ENCODE measurements around the gene MBD2.
"Not testable (repeated sequence)": the region's sequence is repeated elsewhere in the genome, so short reads cannot be mapped to it uniquely, and the experiment has no call there.

The MBD2 gene

DNA sequence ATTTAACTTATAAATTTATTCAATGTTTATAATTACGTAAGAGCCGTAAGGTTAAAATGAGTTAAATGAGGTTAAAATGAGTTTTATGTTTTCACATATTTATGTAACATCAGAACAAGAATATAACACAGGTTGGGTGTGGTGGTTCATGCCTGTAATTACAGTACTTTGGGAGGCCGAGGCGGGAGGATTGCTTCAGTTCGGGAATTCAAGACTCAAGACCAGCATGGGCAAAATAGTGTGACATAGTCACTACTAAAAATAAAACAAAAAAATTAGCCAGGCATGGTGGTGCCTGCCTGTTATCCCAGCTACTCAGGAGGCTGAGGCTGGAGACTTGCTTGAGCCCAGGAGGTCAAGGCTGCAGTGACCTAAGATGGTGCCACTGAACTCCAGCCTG, 9.3 kb upstream of the MBD2 start:
- no peak for DNase-seq

DNA sequence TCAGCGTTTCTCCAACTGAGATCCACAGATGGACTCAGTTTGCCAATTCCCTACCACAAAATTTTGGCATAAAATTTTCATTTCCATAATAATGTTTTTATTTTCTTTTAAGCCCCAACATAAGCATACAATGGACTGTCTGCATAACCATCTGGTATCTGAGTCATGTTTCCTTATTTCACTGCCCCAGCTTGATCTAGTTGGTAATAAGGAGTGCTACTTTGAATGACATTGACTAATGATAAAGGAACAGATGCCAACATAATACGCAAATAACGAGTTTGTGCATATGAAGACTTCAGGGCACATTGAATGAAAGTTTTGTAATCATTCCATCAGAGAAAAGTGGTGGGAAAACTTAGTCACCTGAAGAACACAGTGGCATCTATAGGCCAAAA, 8.8 kb upstream of the MBD2 start:
- no peak for DNase-seq

DNA sequence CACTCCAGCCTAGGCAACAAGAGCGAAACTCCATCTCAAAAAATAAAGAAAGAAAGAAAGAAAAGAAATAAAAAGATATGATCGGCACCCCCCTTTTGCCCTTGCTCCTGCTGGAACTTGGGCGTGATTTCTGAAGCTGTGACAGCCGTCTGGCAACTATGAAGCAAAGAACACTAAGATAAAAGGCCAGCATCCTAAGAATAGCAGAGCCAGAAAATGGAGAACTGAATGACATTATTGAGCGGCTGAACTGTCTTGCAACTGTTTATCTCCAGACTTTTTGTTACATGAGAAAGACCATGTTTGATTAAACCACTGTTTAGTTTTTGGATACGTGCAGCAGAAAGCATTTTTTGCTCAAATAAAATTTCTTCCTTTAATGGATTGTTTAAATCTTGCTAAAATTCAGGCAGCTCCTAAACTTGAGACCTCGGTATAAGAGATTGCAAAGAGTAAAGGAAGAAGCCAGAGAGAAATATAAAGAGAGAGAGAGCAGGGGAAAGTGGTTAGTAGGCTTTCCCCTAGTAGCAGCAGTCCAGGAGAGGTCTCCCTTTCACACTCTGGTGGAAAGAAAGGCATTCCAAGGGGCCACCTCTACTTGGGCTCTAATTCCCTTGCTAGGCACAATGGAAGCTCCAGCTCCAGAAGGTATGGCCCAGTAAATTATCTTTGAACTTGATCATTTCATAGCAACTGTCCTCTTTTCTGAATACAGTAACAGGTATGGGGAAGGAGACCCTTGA, 8.2 kb upstream of the MBD2 start:
- no peak for DNase-seq

DNA sequence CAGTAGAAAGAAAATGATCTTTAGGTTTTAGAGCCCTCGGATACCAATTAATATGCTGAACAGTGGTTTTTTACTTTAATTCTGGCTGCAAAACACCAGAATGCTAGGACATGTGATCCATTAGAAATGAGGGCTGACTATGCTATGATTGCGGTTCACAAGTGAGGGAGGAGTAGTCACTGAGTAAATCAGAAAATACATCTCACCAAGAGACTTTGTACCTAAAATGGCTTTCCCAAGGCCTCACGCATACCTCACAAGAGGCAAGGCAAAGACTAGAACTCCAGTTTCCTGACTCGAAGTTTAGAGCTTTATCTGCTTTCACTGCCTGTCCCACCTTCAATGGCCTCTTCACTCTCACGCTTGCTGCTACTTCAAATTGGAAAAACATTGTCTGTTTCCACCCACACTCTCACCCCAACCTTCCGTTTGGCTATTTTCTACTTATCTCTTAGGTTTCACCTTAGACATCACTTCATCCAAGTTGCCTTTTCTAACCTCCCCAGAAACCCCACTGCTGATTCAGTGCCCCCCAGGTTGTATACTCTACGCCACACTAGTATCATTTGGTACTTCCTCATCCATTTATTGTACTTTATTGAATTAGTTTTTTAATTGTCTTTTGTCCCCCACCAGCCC, 5.1 kb upstream of the MBD2 start:
- DNase-seq: no peak

DNA sequence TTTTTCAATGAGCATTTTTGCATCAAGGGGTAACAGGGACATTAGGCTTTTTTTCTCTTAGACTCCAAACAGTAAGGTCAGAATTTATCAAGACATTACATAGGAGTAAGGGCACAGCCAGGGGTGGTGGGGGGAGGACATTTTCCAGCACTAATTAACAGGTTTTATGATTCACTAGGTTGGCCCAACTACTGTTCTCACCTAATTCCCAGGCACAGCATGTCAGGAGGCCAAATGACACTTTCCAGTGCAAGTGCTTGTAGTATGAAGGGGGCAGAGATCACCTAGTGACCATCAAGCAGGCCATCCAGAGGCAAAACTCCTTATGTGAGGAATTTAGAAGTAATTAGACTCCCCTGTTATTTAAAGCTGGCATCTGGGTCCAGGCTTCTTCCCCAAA, 3.9 kb upstream of the MBD2 start:
- no peak for DNase-seq

DNA sequence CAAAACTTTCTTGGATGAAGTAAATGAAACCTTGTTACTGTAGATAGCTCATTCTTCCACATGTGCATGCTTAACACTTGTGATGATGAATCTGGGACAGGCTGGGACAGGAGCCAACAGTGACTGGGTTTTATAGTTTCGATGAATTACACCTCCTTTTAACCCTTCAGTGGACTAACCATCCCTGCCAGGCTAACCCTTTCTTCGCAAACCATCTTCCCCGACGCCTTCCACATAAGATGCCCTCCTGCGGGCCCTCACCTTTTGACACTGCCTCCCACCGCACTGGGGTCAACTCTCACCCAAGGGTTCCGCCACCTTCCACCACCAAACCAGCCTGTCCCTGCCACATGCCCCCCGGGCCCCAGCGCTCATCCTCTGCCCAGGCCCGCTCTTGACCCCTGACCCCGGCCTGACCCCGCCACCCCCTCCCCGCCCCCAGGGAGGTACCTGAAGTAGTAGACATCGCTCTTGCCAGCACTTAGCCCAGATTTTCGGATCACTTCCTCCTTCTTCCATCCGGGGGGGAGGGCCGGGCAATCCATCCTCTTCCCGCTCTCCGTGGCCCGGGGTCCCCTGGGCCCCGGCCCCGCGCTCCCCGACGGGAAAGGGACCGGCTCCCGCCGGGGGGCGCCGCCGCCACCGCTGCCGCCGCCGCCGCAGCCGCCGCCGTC, 764 bp downstream of the MBD2 start:
- DNase-seq: peak; percentile 17

DNA sequence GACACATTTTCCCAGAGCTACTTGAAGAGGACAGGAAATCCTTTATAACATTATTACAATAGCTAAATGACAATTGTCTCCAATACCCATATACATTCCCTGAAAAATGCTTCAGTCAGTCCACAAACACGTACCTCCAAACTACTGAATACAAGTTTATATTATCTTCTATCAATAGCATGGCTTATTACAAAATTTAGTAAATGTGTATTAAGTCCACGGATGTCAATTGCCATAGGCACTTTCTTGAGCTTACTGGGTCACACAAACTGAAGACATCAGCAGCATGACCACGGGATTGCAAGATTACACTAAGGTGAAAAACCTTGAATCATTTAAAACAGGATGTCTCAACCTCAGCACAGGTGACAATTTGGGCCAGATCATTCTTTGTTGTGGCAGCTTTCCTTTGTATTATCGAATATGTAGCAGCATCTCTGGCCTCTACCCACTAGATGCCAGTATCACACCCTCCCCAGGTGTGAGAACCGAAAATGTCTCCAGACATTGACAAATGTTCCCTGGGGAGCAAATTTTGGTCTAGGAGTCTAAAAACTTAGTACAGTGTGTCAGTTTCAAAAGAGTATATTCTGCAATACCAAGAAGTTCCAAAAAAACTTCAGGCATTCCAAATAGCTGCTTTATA, 1.4 kb downstream of the MBD2 start:
- no peak for DNase-seq

DNA sequence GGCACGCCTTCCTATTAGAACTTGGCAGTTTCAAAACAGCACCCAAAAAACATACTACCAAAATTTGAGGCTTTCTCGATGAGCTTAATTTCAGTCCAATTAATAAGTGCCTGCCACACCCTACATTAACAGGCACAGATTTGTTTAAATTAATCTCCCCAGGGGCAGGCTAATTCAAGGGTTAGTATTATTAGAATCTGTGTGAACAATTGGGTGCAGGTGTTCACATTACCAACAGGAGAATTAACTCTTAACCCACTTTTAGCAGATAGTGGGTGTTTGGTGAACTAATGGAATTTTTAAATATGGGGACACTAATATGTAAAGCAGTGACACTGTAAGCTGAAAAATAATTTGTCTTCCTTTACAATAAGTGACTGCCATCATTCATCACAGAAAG, 4.1 kb downstream of the MBD2 start:
- DNase-seq: no peak

DNA sequence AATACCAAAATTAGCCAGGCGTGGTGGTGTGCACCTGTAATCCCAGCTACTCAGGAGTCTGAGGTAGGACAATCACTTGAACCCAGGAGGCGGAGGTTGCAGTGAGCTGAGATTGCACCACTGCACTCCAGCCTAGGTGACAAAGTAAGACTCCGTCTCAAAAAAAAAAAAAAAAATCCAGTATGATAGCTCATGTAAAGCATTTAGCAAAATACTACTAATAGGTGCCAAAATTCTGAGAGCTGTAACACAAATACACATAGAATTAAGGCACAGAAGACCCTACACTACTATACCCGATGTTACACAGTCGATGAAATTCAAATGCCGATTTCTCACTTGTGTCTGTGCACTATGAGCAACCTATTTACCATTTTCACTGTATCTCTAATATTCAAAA, 5.7 kb downstream of the MBD2 start:
- DNase-seq: not testable (repeated sequence)

DNA sequence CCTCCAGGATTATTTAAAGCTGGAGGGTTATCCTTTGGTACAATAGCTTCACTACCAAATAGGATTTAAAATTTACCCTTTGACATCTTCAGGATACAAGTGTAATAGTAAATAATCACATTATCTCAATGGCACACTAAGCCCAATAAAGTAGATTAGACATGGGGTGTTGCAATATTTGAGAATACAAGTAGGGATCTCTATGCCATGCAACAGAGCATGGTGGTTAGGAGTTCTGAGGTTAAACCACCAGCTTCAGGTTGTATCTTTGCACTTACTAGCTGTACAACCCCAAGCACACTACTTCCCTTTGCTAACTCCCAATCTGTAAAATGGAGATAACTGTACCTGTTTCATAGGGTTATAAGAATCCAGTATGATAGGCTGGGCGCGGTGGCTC, 6.2 kb downstream of the MBD2 start:
- DNase-seq: no peak

DNA sequence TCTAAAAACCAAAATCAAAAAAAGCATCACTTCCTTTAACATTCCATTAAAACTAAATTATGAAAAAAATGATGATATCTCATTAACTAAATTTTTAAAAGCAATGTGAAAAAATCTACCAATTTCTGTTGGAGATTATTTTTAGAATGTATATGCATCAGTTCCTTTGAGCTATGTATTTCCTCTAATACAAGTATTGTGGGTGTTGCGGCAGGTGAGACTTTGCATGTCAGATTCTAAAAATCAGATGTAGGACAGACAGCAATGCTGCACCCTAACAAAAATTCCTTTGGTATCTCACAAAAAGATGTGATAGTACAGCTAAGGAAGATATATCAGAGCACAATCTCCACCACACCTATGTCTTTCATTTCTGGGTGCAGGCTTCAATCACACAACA, 6.8 kb downstream of the MBD2 start:
- DNase-seq: no peak

DNA sequence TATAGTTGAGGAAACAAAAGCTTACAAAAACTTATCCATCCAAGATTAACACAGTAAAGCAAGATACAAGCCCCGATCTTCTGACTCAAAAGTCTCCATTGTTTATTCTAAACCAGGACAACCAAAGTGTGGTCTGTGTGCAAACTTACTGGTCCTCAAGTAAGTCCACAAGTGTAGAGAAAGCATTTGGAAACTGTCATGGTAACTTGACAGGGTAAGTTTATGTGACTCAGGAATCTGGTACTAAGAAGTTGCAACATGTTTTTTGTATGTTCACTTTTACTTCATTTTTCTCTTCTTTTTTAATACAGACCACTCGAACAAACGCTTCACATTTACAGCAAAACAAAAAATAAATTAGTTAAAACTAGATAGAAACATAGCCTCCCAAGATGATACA, 9.4 kb downstream of the MBD2 start:
- no peak for DNase-seq

DNA sequence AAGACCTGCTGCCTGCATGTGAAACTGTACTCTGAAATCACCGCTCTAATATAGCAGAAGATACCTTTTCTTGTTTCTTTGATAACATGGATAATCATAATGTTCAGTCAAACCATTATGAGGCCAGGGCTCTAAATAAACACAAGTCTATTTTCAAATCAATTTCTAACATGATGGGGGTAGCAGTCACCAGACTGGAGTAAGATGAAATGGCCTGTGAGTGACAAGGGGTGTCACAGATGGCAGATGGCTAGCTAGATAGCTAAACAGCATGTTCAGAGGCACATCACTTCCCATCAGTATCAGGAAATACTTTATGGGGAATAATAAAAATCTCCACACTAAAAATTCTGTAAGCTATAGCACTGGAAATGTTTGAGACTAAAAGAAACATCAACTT, 14.0 kb downstream of the MBD2 start:
- DNase-seq: no peak

DNA sequence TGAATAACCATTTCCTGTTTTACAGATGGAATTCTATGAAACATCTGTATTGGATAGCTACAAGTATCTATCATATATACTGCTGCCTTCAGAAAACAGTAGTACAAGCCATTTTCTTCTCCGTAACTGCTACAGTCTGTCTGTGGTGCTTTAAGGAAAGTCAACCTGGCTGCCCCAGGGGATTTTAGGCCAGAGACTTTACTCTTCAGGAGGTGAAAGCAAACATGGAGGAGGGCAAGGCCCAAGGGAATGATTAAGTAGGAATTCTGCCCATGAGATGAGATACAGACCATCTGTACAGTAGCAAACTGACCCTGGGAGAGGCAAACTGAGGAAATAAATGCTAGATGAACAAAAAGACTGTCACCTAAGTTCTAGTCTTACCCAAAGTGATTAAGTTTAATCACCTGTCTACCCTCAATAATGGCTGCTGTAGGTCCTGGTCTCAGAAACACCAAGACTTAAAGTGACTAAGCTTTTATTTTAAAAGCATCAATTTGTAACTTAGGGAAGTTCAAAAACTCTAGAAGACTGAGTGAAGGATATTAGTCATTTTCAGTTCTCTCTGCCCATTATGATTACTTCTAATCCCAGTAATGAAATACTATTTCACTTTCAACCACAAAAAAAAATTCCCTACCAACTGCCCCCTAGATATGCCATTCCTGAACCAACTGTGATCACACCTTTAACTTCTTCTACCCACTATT, 14.8 kb downstream of the MBD2 start:
- no peak for DNase-seq

DNA sequence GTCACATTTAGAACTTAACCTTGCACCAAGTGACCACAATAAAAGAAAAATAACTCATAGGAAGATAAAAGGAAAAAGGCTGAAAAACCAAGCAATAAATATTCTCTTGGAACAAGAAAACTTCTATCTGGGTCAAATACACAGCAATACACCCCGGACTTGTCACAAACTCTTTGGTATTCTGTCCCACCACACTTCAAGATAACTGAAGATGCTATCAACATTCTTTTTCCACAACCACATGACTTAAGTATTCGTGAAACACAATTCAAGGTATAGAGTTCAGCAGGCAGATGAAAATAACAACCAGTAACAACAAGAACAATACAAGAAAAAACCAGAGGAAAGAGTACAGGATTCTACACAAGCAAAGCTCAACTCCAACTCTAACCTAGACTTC, 18.0 kb downstream of the MBD2 start:
- no peak for DNase-seq

DNA sequence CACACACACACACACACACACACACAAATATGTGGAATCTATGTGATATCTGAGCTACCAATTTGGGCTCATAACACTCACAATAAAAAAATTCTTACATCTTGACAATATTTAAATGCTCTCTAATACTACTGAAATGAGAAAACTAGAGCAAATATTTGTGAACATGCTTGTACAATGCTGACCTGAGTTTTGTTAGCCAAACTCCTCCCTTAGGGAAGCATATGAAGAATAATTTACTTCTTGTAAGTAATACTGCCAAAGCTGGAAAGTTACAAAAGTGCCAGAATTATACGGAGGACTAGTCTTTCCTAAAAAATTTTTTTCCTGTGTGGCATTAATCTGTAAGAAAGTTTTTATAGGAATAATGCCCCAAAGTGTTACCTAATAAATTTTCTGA, 18.5 kb downstream of the MBD2 start:
- no peak for DNase-seq

DNA sequence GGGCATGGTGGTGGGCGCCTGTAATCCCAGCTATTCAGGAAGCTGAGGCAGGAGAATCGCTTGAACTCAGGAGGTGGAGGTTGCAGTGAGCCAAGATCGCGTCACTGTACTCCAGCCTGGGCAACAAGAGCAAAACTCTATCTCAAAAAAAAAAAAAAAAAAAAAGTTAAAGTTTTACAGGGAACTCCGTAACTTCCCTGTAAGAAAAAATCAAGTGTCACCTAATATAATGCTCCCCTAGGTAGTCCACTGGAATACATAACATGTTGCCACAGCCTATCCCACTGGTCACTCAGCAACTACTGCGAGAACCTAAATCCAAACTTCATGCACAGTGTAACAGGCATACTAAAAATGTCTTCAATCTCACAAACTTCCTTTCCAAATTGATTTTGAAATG, 19.0 kb downstream of the MBD2 start:
- not testable (repeated sequence) for DNase-seq

DNA sequence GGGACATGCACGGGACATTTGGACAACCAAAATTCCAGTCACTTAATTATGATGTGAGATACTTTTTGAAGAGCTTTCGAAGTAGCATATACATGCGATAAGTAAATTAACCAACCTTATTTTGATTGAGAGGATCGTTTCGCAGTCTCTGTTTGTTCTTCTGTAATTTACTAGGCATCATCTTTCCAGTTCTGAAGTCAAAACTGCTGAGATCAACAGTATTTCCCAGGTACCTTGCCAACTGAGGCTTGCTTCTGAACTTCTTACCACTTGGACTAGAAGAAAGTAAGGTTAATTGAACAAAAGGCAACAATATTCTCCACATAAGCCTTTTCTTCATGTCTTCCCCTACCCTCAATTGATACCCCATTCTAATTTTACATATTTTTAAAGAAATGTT, 19.6 kb downstream of the MBD2 start:
- no peak for DNase-seq

DNA sequence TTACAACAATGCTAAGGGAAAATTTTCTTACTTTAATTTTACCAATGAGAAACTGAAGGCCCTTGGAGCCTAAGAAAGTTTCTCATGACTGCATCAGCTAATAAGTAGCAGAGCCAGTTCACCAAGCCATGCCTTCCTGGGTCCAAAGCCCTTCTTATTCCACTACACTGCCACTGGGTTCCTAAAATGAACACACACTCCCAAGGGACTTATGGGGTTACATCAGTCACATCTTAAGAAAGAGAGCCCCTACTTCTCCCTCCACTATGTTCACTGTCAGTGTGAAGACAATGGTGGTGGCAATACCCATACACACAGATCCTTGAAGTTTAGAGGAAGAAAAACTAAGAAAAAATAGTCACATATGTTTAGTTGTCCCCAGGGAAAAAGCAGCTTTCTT, 20.6 kb downstream of the MBD2 start:
- no peak for DNase-seq

DNA sequence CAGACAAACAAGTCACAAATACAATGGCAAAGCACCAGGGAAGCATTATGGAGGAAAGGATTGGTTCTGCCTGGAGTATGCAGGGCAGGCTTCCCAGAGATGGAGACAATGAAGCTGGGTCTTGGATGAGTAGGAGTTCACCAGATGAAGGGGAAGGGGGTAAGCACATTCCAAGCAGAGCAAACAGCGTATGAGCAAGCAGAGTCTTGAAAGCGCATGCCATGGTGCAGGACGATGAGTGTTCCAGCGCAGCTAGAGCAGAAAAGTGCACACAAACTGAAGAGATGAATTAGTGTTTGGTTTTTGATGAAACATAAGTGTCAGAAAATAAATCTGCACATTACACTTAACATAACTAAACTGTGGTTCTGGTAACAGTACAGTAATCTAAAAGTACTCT, 21.6 kb downstream of the MBD2 start:
- DNase-seq: no peak

DNA sequence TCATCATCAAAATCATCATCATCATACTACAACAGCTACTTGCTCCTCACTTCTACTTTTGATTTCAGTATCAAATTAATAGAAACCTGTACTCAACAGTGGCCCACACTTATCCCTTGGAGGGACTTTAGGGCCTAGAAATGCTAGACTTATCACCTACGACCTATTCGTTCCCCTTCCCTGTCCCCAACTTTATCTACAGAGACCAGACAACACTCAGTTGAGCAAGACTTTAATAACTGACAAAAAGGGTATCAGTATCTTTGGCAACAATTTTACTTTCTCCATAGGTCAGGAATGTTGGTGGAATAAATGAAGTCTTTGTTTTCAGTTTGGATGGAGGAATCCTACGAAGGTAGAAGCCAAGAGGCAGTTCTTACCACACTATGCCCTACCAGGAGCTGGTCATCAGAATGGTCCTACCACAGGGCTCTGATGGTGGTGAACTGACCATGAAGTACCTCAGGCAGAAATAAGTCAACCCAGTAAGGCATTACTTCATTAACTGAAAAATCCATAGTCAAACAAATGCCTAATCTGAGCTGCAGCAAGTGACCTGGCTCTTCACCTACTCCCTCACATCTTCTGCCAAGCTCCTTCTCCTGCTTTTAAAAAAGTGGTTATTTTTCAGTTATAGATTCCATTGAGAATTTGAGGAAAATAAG, 26.6 kb downstream of the MBD2 start:
- no peak for DNase-seq

DNA sequence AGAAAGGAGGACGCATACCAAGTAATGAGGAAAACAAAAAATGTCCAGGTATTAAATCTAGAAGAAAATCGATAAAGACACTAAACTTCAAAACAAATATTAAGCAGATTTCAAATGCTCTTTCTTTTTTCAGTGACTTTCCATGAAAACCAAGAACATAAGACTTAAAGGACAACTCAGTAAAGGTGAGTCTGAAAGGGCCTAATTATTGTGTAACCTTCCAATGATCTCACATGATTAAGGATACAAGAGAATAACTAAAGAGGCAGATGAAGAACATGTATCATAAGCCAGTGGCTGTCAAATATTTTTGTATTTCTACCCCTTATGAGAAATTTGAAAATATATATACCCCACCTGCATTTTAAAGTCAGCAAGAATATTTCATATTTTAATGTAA, 30.7 kb downstream of the MBD2 start:
- DNase-seq: no peak

DNA sequence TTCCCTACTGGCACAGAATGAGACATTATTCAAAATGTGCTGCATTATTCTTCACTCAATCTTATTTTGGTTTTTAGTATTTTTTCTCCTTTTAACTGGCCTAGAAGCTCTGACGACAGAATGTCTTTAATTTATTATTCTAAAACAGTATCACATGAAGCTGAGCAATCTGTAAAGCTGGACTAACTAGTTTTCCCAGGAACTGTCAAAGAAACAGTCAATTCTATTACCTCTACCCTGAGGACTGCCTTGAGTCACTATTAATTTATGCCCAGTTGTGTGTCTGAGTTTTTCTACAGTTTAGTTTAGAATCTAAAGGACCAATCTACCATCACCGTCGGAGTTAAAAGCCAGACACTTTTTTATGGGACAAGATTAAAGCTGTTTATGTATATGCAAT, 31.6 kb downstream of the MBD2 start:
- DNase-seq: no peak

All from NCI-H774 (cell line).